HG03097 (cell line): ENCODE measurements around the gene UGT1A4.

ENCODE experiments used
- ATAC-seq: cut with Tn5 transposase; IDR thresholded peaks from one replicate; pipeline ENCODE4 v1.9.1; 2021; ENCODE audit not compliant: unreplicated experiment, low FRiP score

The UGT1A4 gene

DNA sequence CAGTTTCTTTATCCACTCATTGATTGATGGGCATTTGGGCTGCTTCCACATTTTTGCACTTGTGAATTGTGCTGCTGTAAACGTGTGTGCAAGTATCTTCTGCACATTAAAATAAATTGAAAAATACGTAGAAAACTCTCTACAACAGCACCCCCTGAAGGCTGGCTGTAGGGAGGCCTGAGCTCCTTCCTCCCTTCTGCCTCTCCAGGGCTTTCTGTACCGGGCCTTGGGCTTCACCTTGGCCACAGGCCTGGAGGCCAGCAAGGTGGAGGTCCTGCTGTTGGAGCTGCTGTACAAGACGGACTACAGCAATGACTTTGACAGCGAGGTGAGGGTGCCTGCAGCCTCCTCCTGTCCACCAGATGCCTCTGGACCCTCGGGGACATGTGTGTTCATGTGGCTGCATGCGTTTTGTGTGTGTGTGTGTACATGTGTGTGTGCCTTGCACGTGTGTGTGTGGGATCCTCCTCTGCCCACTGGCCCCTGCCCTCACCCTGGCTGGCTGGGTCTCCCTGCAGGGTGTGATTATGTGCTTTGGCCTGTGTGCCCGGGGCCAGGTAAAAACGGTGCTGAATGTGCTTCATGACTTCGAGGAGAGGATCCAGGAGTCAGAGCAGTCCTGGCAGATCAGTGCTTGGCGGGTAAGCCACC lies 88.8 kb downstream of the UGT1A4 start:
- no peak for ATAC-seq

- ATAC-seq = no peak
Observed at GRCh38 chr2:233807966-233808935, 89.7 kb downstream of the UGT1A4 start.

GRCh38 chr2:233810385-233810784 lies 91.8 kb downstream of the UGT1A4 start:
- no peak for ATAC-seq

DNA sequence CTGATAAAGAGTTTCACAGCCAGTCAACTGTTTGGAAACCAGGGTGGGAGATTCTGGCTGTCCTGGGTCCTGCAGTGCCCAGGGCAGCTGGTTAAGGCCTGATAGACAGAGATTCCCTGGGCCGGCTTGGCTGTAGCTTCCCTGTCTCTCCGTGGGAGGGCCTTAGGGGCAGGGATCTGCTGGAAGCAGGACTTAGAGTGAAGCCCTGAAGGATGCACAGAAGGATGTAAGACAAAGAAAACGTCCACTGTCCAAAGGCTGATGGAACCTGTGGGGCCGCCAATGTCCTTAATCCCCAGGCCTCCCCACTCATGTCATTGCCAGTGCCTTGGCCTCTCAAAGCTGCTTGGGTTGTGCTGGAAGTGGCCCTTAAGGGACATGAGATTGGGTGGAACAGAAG lies 92.6 kb downstream of the UGT1A4 start:
- no peak for ATAC-seq

- ATAC-seq = no peak
Observed at GRCh38 chr2:233811732-233812131, 93.2 kb downstream of the UGT1A4 start.

- ATAC-seq = no peak
Observed at GRCh38 chr2:233813236-233814055, 94.9 kb downstream of the UGT1A4 start.

- no peak for ATAC-seq
Observed at GRCh38 chr2:233814056-233814835, 95.7 kb downstream of the UGT1A4 start.

- no peak for ATAC-seq
Observed at GRCh38 chr2:233815861-233816260, 97.3 kb downstream of the UGT1A4 start.

- no peak for ATAC-seq
Observed at GRCh38 chr2:233816334-233816733, 97.8 kb downstream of the UGT1A4 start.

GRCh38 chr2:233816771-233817170 lies 98.2 kb downstream of the UGT1A4 start:
- no peak for ATAC-seq

DNA sequence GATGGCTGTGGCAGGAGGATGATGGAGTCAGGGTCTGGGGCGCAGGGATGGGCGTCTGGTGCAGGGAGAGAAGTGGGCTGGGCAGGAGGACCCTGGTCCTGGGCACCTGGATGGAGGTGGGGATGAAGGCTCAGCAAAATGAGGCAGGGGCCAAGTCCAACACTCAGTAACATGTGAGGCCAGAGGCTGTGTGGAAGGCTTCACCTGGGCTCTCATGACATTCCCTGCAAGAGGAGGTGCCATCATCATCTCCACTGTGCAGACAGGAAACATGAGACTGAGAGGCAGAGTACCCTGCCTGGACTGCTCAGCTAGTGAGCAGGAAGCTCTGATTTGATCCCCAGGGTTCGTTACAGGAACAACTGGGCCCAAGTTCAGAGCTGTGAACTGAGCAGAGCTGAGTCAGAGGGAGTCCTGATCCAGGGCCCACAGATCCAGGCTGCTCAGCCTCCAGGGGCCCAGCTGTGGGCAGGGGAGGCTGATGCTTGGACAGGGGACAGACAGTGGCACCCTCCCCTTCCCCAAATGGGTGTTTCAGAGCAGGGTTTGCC lies 98.9 kb downstream of the UGT1A4 start:
- ATAC-seq = no peak

DNA sequence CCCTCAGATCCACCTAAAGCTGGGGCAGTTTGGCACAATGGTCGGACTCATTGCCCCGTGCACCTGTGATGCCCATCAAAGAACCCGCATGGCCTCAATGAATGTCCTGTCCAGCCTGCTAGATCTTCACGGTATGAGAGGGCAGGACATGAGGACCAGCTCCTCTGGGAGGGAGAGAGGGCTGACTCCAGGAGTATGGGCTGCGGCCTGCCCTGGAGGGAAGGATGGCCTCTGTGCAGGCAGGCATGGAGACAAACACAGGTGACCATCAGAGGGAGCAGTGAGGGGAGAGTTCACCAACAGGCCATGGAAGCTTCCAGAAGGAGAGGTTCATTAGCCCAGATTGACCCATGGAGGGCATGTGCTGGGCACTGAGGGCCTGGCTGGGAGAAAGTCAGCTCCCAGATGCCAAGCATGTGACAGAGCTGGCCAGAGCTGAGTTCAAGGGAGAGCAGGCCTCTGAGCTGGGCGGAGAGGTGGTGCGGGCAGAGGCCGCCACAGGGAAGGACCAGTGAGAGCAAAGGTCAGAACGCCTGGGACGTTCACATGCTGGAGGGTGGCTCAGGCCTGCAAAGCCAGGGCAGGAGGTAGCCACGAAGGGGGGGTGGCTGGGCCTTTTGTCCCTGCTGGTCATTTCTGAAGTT lies 99.6 kb downstream of the UGT1A4 start:
- no peak for ATAC-seq

- no peak for ATAC-seq
Observed at GRCh38 chr2:233818639-233819621, 100.4 kb downstream of the UGT1A4 start.

GRCh38 chr2:233819884-233820773 lies 101.6 kb downstream of the UGT1A4 start:
- ATAC-seq = no peak

GRCh38 chr2:233820774-233821105 lies 102.2 kb downstream of the UGT1A4 start:
- ATAC-seq = no peak

GRCh38 chr2:233821196-233821595 lies 102.7 kb downstream of the UGT1A4 start:
- no peak for ATAC-seq

DNA sequence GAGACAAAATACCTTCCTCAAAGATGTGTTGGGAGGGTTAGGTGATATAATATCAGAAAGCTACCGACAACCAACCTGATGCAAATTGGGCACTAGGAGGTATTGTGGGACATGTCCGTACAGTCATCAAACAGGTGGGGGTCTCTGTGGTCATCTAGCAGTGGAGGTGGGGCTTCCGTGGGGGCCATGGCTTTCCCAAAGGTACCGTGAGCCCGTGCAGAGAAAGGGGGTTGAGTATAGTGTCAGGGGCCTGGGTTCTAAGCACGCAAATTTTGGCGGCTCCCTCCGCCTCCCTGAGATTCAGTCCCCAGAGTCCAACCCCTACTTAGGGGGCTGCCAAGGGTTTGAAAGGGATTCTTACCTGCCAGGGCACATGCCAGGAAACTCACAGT lies 103.2 kb downstream of the UGT1A4 start:
- no peak for ATAC-seq
